ENCODE data around the gene CUTC. TPM values are rescaled to one million over a fixed set of nuclear protein-coding genes. Genes with fewer than 3 reads are reported as not detected.

CUTC gene
- total and polyA plus RNA-seq, 2 donors (not counting 3 experiments of a cell fraction or from before 2014, with no cell fraction given): 20.4 to 23.1 TPM

DNA sequence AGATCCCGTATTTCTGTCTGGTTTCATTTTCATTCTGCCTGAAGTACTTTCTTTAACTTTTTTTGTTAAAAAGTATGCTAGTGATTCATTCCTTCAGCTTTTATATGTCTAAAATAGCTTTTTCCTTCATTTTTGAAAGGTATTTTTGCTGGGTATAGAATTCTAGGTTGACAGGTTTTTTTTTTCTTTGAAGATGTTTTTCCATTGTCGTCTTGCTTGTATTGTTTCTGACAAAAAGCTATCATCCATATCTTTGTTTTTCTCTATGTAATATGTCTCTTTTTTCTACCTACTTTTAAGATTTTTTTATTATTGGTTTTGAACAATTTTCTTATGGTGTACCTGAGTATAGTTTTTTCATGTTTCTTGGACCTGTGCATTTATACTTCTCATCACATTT lies 8.2 kb downstream of the CUTC start:
- H3K36me3 ChIP-seq (ENCODE audit: control insufficient read depth in 2 of 2, extremely low read depth in 1 of 2, insufficient read depth in 2 of 2, low read length in 2 of 2): peaks cover 9 to 11% of the 10 kb centered on the region in 2 experiments
- no peak overlapping the region for H3K27ac ChIP-seq (ENCODE audit: insufficient read depth, low read depth, low read length)
- no peak for DNase-seq (ENCODE audit: low read depth, low spot score)
- H3K9me1 ChIP-seq (replicated peaks; ENCODE audit: control insufficient read depth, extremely low read depth, insufficient read depth, low read length): no peaks in the 10 kb centered on the region
- intact Hi-C loops (cut with micrococcal nuclease): no loop called here
- no peaks in the 10 kb centered on the region for H3K4me1 ChIP-seq (ENCODE audit: control insufficient read depth, extremely low read depth, insufficient read depth, low read length)
- no peak overlapping the region for H3K9ac ChIP-seq (replicated peaks; ENCODE audit: extremely low read depth, insufficient read depth, low read length)
- H3K4me3 ChIP-seq (replicated peaks in 1 of 3; ENCODE audit: insufficient read depth in 1 of 3, low read depth in 1 of 3, low read length in 3 of 3): no peak overlapping the region
- CTCF ChIA-PET: interaction anchor here (1.2 kb wide), 1 partner anchor 75 kb away, joined by 4 read pairs; no protein-coding TSS in a partner anchor
- peaks cover 3% of the 10 kb centered on the region for H3K79me2 ChIP-seq (ENCODE audit: control insufficient read depth, insufficient read depth, low read length)
- TF ChIP-seq EZH2 (IDR thresholded peaks at IDR 0.05; ENCODE audit: borderline replicate concordance, low read depth, low read length, severe bottlenecking) (no peak), FOS (IDR thresholded peaks at IDR 0.05; ENCODE audit: borderline replicate concordance, insufficient read depth, low read length) (no peak), JUN (IDR thresholded peaks at IDR 0.05; ENCODE audit: borderline replicate concordance, insufficient read depth, insufficient read length, low read depth) (no peak), POLR2AphosphoS5 (IDR thresholded peaks at IDR 0.05; ENCODE audit: insufficient read depth, low read depth, low read length) (no peak), GATA2 (IDR thresholded peaks at IDR 0.05; ENCODE audit: insufficient read depth, insufficient read length, low read depth, low read length) (no peak), POLR2A (IDR thresholded peaks at IDR 0.05; ENCODE audit: low read depth, low read length) (no peak), MYC (IDR thresholded peaks at IDR 0.05; ENCODE audit: low read depth, low read length) (no peak)
- TF ChIP-seq, protein P1, sequence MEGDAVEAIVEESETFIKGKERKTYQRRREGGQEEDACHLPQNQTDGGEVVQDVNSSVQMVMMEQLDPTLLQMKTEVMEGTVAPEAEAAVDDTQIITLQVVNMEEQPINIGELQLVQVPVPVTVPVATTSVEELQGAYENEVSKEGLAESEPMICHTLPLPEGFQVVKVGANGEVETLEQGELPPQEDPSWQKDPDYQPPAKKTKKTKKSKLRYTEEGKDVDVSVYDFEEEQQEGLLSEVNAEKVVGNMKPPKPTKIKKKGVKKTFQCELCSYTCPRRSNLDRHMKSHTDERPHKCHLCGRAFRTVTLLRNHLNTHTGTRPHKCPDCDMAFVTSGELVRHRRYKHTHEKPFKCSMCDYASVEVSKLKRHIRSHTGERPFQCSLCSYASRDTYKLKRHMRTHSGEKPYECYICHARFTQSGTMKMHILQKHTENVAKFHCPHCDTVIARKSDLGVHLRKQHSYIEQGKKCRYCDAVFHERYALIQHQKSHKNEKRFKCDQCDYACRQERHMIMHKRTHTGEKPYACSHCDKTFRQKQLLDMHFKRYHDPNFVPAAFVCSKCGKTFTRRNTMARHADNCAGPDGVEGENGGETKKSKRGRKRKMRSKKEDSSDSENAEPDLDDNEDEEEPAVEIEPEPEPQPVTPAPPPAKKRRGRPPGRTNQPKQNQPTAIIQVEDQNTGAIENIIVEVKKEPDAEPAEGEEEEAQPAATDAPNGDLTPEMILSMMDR (IDR thresholded peaks at IDR 0.05; ENCODE audit: extremely low read depth in 1 of 2, insufficient read depth in 1 of 2, low read depth in 1 of 2, low read length in 2 of 2): no peak
- TF ChIP-seq, protein P2, sequence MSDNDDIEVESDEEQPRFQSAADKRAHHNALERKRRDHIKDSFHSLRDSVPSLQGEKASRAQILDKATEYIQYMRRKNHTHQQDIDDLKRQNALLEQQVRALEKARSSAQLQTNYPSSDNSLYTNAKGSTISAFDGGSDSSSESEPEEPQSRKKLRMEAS (IDR thresholded peaks at IDR 0.05; ENCODE audit: insufficient read depth, insufficient read length): no peak
- no peak overlapping the region for H3K4me2 ChIP-seq (ENCODE audit: insufficient read depth, low read length)
- FAIRE-seq: no peak
- no peaks in the 10 kb centered on the region for H3K9me3 ChIP-seq (replicated peaks; ENCODE audit: control insufficient read depth, insufficient read depth, low read length)
- dilution Hi-C loops (cut with MboI; ENCODE audit: extremely low pct_ligation_motif_present, low sequenced_read_pairs): no loop called here
- POLR2A ChIA-PET: no interaction called here
- H3K27me3 ChIP-seq (ENCODE audit: control insufficient read depth in 2 of 2, insufficient read depth in 2 of 2, low read length in 2 of 2): no peaks in the 10 kb centered on the region
- BruUV-seq (replicated peaks): no TSS peak
- H2AFZ ChIP-seq (ENCODE audit: low read depth, low read length): no peak overlapping the region
- H4K20me1 ChIP-seq (replicated peaks; ENCODE audit: control insufficient read depth, extremely low read depth, insufficient read depth, low read length): no peaks in the 10 kb centered on the region
